Activated naive CD8-positive, alpha-beta T cell (primary cell): ENCODE data around the gene FUCA2.
A peak's percentile ranks its signal among the peaks of the same experiment; 100 is the strongest.

Experiments used
- H3K27ac Mint-ChIP-seq: one replicate; pipeline ENCODE4 v1.8.0; 2021; ENCODE audit warnings: mixed read lengths
- H3K27me3 Mint-ChIP-seq: one replicate; pipeline ENCODE4 v1.8.0; 2021; ENCODE audit warnings: mixed read lengths
- H3K36me3 Mint-ChIP-seq: one replicate; pipeline ENCODE4 v1.8.0; 2021; ENCODE audit warnings: mixed read lengths
- H3K4me1 Mint-ChIP-seq: one replicate; pipeline ENCODE4 v1.8.0; 2021; ENCODE audit warnings: low read depth, mixed read lengths
- H3K4me3 Mint-ChIP-seq: one replicate; pipeline ENCODE4 v1.8.0; 2021; ENCODE audit warnings: mild to moderate bottlenecking, mixed read lengths
- H3K9me3 Mint-ChIP-seq: one replicate; pipeline ENCODE4 v1.8.0; 2021; ENCODE audit warnings: low read depth, mixed read lengths

Gene FUCA2, protein sequence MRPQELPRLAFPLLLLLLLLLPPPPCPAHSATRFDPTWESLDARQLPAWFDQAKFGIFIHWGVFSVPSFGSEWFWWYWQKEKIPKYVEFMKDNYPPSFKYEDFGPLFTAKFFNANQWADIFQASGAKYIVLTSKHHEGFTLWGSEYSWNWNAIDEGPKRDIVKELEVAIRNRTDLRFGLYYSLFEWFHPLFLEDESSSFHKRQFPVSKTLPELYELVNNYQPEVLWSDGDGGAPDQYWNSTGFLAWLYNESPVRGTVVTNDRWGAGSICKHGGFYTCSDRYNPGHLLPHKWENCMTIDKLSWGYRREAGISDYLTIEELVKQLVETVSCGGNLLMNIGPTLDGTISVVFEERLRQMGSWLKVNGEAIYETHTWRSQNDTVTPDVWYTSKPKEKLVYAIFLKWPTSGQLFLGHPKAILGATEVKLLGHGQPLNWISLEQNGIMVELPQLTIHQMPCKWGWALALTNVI

DNA sequence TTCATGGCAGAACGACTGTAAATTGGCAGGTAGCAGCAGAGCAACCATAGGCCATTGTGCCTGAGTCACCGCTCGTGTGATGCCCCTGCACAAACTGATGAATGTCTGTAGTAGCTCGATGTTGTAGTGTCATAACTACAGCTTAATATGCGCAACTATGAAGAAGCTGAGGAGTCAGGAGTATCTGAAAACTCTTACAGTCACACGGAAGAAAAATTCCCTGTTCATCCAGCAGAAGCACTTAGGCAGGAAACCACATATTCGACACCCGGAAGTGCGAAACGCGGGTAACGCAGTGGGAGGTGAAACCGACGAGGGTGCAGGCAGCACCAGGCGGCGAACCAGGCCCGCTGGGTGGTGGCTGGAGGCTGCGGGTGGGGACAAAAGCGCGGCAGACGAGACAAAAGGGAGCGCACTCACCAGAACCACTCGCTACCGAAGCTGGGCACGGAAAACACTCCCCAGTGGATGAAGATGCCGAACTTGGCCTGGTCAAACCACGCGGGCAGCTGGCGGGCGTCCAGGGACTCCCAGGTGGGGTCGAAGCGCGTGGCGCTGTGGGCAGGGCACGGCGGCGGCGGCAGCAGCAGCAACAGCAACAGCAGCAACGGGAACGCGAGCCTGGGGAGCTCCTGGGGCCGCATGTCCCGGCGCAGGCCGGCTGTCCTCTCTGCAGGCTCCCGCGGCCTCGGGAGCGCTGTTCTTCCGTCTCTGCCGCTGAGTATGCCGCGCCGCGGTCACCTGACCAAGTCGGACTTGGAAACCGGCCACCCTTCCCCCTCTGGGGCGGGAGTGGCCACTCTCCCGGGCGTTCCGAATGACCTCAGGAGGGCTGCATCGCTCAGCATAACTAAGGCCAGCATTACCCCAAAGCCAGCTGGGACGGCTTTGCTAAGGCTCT, at the start of gene FUCA2:
FUCA2 (minus strand) TSS at position 730 of the 901 bp plus-strand sequence; CDS start at position 644, 86 bp downstream.
- Mint-ChIP-seq H3K36me3 (peaks cover 10% of the 10 kb centered on the region), H3K4me3 (peak within 1 kb of the TSS; percentile 77), H3K9me3 (no peaks in the 10 kb centered on the region), H3K4me1 (peaks cover 15% of the 10 kb centered on the region), H3K27me3 (no peaks in the 10 kb centered on the region), H3K27ac (peak within 1 kb of the TSS; percentile 95)

GRCh38 chr6:143561105-143561704, 49.7 kb upstream of the FUCA2 start:
- no peak overlapping the region for H3K27ac Mint-ChIP-seq
- peaks cover 3% of the 10 kb centered on the region for H3K36me3 Mint-ChIP-seq
- peaks cover 6% of the 10 kb centered on the region for H3K4me1 Mint-ChIP-seq
- no peak overlapping the region for H3K4me3 Mint-ChIP-seq
- H3K27me3 Mint-ChIP-seq: no peaks in the 10 kb centered on the region
- H3K9me3 Mint-ChIP-seq: no peaks in the 10 kb centered on the region

DNA sequence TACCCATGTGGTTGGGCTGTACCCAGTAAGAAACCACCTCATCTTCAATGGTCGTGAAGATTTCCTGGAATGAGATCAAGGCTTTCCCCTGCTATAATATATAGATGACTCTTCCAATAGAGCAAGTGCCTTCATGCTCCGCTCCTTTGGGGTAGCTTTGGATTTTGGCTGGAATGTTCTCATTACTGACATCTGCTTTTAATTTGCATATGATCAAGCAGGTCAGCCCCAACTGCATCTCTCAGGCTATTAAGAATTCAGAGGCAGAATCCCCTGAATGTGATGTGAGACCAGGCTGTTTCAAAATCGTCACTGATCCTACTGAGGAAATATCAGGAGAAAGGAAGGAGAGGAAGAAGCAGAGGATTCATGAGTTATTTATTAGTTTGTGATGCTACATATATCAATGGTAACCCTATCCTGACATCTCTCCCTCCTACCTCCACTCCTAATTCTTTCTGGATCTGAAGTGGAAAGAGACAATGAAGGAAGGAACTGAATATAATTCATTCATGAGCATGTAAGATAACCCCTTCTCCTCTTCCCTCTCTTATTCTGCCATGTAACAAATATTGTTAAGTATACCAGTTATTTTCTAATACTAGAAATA, 47.6 kb upstream of the FUCA2 start:
- Mint-ChIP-seq H3K27ac (no peak overlapping the region), H3K27me3 (no peaks in the 10 kb centered on the region), H3K4me1 (peaks cover 26% of the 10 kb centered on the region), H3K36me3 (peaks cover 3% of the 10 kb centered on the region), H3K4me3 (no peak overlapping the region), H3K9me3 (no peaks in the 10 kb centered on the region)

GRCh38 chr6:143556529-143556928, 45.0 kb upstream of the FUCA2 start:
- peaks cover 39% of the 10 kb centered on the region for H3K4me1 Mint-ChIP-seq
- no peaks in the 10 kb centered on the region for H3K27me3 Mint-ChIP-seq
- H3K4me3 Mint-ChIP-seq: no peak overlapping the region

DNA sequence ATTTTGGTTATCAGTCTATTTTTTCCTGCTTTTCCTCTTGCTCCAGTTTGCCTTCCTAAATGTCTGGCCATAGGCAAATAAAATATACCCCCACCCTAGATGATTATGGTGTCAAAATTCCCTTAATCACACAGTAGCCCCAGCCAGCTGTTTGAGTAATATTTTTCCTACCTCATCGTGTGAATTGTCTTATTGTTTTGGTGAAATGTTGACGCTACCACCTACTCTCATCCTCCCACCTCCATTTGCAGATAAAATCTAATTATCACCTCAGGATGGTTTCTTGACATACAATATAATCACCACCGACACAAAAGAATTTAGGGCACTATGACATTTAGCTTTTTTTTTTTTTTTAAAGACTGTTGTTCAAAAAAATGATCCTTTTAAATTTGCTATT, 44.1 kb upstream of the FUCA2 start:
- peaks cover 3% of the 10 kb centered on the region for H3K36me3 Mint-ChIP-seq

More at GRCh38 chr6:143556529-143556928, 45.0 kb upstream of the FUCA2 start:
- H3K36me3 Mint-ChIP-seq: peaks cover under 1% of the 10 kb centered on the region
- no peak overlapping the region for H3K27ac Mint-ChIP-seq
- H3K9me3 Mint-ChIP-seq: no peaks in the 10 kb centered on the region

DNA sequence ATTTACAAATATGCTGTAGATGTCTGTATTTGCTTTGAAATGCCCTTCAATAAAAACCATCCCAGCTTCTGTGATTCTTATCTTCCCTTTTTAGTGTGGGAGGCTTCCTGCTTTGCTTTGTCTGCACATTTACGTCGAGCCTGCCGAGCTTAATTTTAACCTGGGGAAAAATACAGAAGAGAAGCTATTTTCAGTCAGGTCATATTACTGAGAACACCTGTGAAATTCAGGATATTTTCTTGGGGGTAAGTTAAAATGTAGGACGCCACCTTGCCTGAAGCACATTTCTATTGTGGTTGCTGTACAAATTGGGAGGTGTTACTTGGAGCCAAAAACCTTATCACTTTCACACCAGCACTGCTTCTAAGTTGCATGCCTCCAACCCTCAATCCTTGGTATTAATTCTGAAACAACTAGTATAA, 43.6 kb upstream of the FUCA2 start:
- Mint-ChIP-seq H3K4me1 (peaks cover 39% of the 10 kb centered on the region), H3K4me3 (peak overlapping the region; percentile 58), H3K36me3 (peaks cover 3% of the 10 kb centered on the region), H3K27me3 (no peaks in the 10 kb centered on the region), H3K27ac (peak overlapping the region; percentile 71), H3K9me3 (no peaks in the 10 kb centered on the region)

More for the DNA sequence above, 44.1 kb upstream of the FUCA2 start:
- peak overlapping the region; percentile 58 for H3K4me3 Mint-ChIP-seq
- H3K27me3 Mint-ChIP-seq: no peaks in the 10 kb centered on the region
- peaks cover 41% of the 10 kb centered on the region for H3K4me1 Mint-ChIP-seq
- no peaks in the 10 kb centered on the region for H3K9me3 Mint-ChIP-seq
- peak overlapping the region; percentile 64 for H3K27ac Mint-ChIP-seq

DNA sequence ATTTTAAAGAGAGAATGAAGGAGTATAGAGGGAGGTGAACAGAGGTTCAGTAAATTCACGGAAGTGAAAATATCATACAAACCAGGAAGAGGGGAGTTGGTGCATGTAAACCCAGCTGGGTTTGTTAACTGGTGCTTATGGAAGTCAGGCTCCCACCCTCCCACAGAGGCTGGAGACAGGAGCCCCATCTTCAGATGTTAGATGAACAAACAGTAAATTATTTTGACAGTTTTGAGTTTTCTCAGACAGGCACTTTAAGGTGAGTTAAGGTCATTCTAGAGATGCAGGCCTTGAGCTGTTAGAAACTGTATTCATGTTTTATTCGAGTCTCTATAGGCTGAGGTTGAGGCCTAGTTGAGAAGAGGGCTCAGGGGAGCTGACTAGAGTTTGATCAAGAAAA, 41.8 kb upstream of the FUCA2 start:
- Mint-ChIP-seq H3K4me3 (peak overlapping the region; percentile 21), H3K36me3 (peaks cover 3% of the 10 kb centered on the region), H3K9me3 (no peaks in the 10 kb centered on the region), H3K4me1 (peaks cover 43% of the 10 kb centered on the region), H3K27ac (peak overlapping the region; percentile 12), H3K27me3 (no peaks in the 10 kb centered on the region)

DNA sequence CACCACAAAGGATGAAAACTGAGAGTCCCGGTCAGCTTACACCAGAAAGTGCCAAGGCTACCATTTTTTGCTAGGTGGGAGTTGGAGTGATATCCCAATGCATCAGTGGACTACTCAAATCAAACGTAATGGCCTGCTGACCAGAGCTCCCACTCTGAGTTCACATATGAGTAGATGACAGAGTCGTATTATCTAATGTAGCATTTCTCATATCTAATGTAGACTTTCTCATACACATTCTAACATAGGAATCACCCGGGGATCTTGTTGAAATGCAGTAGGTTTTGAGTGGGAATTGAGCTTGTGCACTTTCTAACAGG, 38.4 kb upstream of the FUCA2 start:
- Mint-ChIP-seq H3K27ac (no peak overlapping the region), H3K27me3 (no peaks in the 10 kb centered on the region), H3K36me3 (peaks cover 7% of the 10 kb centered on the region), H3K9me3 (no peaks in the 10 kb centered on the region), H3K4me3 (no peak overlapping the region), H3K4me1 (peaks cover 44% of the 10 kb centered on the region)

DNA sequence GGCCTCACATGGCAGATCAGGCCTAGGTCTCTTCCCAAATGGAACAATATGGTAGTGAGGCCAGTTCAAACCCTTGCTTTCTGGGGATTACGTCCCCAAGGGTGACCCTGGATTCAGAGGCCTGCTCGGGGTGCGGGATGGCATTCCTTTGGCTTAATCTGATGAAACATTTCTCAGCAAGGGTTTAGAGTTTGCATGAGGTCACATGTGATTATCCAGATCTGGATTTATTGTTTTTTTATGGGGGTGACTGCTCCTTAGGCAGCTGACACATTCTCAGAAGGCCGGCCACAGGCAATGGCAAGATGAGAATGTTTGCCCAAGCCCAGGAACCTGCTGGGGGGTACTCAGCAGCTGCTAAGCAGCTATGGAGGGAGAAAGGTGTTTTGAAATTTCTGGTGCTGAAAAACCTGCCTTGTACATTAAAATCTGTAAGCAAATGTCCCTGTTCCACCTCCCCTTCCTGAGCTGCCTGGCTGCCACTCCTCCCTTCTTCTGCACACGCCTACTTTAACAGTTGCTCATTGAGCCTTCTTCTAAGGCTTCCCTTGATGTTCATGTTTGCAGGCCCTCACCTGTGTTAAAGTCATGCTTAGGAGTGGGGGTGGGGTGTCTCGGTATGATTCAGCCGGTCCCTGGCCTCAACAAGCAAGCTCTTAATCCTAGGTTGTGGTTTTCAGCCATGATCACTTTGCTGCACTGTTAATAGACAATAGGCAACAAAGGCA, 37.9 kb upstream of the FUCA2 start:
- no peak overlapping the region for H3K4me3 Mint-ChIP-seq
- H3K36me3 Mint-ChIP-seq: peaks cover 7% of the 10 kb centered on the region
- no peak overlapping the region for H3K27ac Mint-ChIP-seq
- no peaks in the 10 kb centered on the region for H3K9me3 Mint-ChIP-seq
- no peaks in the 10 kb centered on the region for H3K27me3 Mint-ChIP-seq
- peaks cover 42% of the 10 kb centered on the region for H3K4me1 Mint-ChIP-seq

GRCh38 chr6:143546599-143546998, 35.1 kb upstream of the FUCA2 start:
- no peak overlapping the region for H3K4me3 Mint-ChIP-seq
- no peak overlapping the region for H3K27ac Mint-ChIP-seq
- no peaks in the 10 kb centered on the region for H3K27me3 Mint-ChIP-seq
- H3K4me1 Mint-ChIP-seq: peaks cover 33% of the 10 kb centered on the region
- H3K36me3 Mint-ChIP-seq: peaks cover 7% of the 10 kb centered on the region
- no peaks in the 10 kb centered on the region for H3K9me3 Mint-ChIP-seq

- H3K4me1 Mint-ChIP-seq: peaks cover 32% of the 10 kb centered on the region
Measured at GRCh38 chr6:143545976-143546547, 34.5 kb upstream of the FUCA2 start.

GRCh38 chr6:143545165-143545564, 33.6 kb upstream of the FUCA2 start:
- Mint-ChIP-seq H3K9me3 (no peaks in the 10 kb centered on the region), H3K27ac (peak overlapping the region; percentile 89), H3K36me3 (peaks cover 3% of the 10 kb centered on the region), H3K4me1 (peaks cover 34% of the 10 kb centered on the region), H3K27me3 (no peaks in the 10 kb centered on the region), H3K4me3 (peak overlapping the region; percentile 73)

More at GRCh38 chr6:143545976-143546547, 34.5 kb upstream of the FUCA2 start:
- Mint-ChIP-seq H3K9me3 (no peaks in the 10 kb centered on the region), H3K27ac (peak overlapping the region; percentile 89), H3K36me3 (peaks cover 3% of the 10 kb centered on the region), H3K27me3 (no peaks in the 10 kb centered on the region), H3K4me3 (peak overlapping the region; percentile 73)

- Mint-ChIP-seq H3K27me3 (no peaks in the 10 kb centered on the region), H3K36me3 (peaks cover 3% of the 10 kb centered on the region), H3K4me3 (no peak overlapping the region), H3K4me1 (peaks cover 33% of the 10 kb centered on the region), H3K27ac (no peak overlapping the region), H3K9me3 (no peaks in the 10 kb centered on the region)
Measured at GRCh38 chr6:143544011-143544696, 32.6 kb upstream of the FUCA2 start.
